Measurements from ENCODE around the gene COG5. TPM values are rescaled to one million over a fixed set of nuclear protein-coding genes. Genes with fewer than 3 reads are reported as not detected.

Gene COG5
- polyA plus RNA-seq, 1 of the 3 experiments (the other 2 are of a cell fraction), result 21.2 TPM

- TF ChIP-seq REST (IDR thresholded peaks at IDR 0.05; ENCODE audit: low read depth, low read length) (no peak), YY1 (IDR thresholded peaks at IDR 0.05; ENCODE audit: low read depth) (no peak; the same call in 1 of the 2 replicates), ELF1 (IDR thresholded peaks at IDR 0.05) (no peak)
Observed at GRCh38 chr7:107579885-107580715, 16.4 kb upstream of the COG5 start, which contains the start of gene BCAP29 (continued).

- H3K27me3 ChIP-seq (ENCODE audit: insufficient read depth), result no peaks in the 10 kb centered on the region
- peaks cover 12 to 23% of the 10 kb centered on the region in 2 experiments; a peak in 2 of 4 replicates for H3K4me1 ChIP-seq (ENCODE audit: control insufficient read depth in 1 of 2, insufficient read depth in 2 of 2, low read depth in 1 of 2, low read length in 1 of 2)
- TF ChIP-seq FOXJ3 (CRISPR knock-in tag; IDR thresholded peaks at IDR 0.05), result no peak
- no peak for TF ChIP-seq GABPA (IDR thresholded peaks at IDR 0.05; ENCODE audit: low read depth)
- TF ChIP-seq NFIC (IDR thresholded peaks at IDR 0.05; ENCODE audit: borderline replicate concordance), result no peak
- no peak for TF ChIP-seq CHD2 (IDR thresholded peaks at IDR 0.05; ENCODE audit: low read length, partially characterized antibody)
- TF ChIP-seq MAX (IDR thresholded peaks at IDR 0.05; ENCODE audit: low read depth), result no peak
- TF ChIP-seq MEF2A (IDR thresholded peaks at IDR 0.05; ENCODE audit: borderline replicate concordance, low read depth), result no peak
- no peak for TF ChIP-seq TEAD4 (IDR thresholded peaks at IDR 0.05; ENCODE audit: borderline replicate concordance, insufficient read depth)
- no peak for TF ChIP-seq MXI1 (IDR thresholded peaks at IDR 0.05; ENCODE audit: low read depth, low read length)
- no peak for TF ChIP-seq EP300 (IDR thresholded peaks at IDR 0.05; ENCODE audit: borderline replicate concordance in 1 of 2, low read depth in 1 of 2, low read length in 1 of 2)
- no peak for TF ChIP-seq IRF3 (IDR thresholded peaks at IDR 0.05; ENCODE audit: low read depth, low read length)
- TF ChIP-seq ZBTB33 (IDR thresholded peaks at IDR 0.05; ENCODE audit: borderline replicate concordance, low read depth), result no peak
- no peak for TF ChIP-seq GATA2 (CRISPR knock-in tag; IDR thresholded peaks at IDR 0.05)
- no peak for TF ChIP-seq RAD21 (IDR thresholded peaks at IDR 0.05; ENCODE audit: low read length)
- no peak for TF ChIP-seq FOXM1 (IDR thresholded peaks at IDR 0.05; ENCODE audit: low read depth)
- TF ChIP-seq JUND (IDR thresholded peaks at IDR 0.05), result no peak
- no peak for TF ChIP-seq USF1 (IDR thresholded peaks at IDR 0.05; ENCODE audit: borderline replicate concordance, low read depth)
- no peak for TF ChIP-seq RCOR1 (IDR thresholded peaks at IDR 0.05; ENCODE audit: low read length)
- 5% methylated on average over 9 of the region's 9 CpGs for whole genome bisulfite sequencing (ENCODE audit: low lambda C conversion rate)
- no peaks in the 10 kb centered on the region for H3K9me2 ChIP-seq
- H3K9ac ChIP-seq, result peak overlapping the region; percentile 90
- peaks cover 46 to 47% of the 10 kb centered on the region in 2 experiments for H3K36me3 ChIP-seq (replicated peaks in 1 of 2; ENCODE audit: control insufficient read depth in 1 of 2, insufficient read depth in 2 of 2, low read length in 1 of 2)
- H2AFZ ChIP-seq (ENCODE audit: low read depth), result peak overlapping the region; percentile 80
- CTCF ChIA-PET, result interaction anchor here (0.9 to 1.9 kb wide), 4 partner anchors 15 to 300 kb away, joined by 3 to 11 read pairs (median 6); no protein-coding TSS in a partner anchor
- H3K79me2 ChIP-seq (ENCODE audit: insufficient read depth), result peaks cover 58% of the 10 kb centered on the region
- no peaks in the 10 kb centered on the region for H4K20me1 ChIP-seq (ENCODE audit: insufficient read depth)
- POLR2A ChIA-PET, result interaction anchor here (2.2 kb wide), 1 partner anchor 15 kb away, joined by 14 read pairs; the partner anchor contains the start of genes COG5 and DUS4L
- no peaks in the 10 kb centered on the region for H3F3A ChIP-seq (replicated peaks; ENCODE audit: insufficient read depth)
- H3K4me2 ChIP-seq, result peak overlapping the region; percentile 70
- H3K4me3 ChIP-seq (ENCODE audit: low read depth in 2 of 2, low read length in 1 of 2), result peak overlapping the region; percentile 77 to 98
- peak overlapping the region; percentile 68 to 95 for H3K27ac ChIP-seq (ENCODE audit: low read depth in 2 of 2, low read length in 1 of 2)
- H3K9me3 ChIP-seq, result no peaks in the 10 kb centered on the region
- no peak for DNase-seq
Observed at GRCh38 chr7:107579554-107579884, 15.8 kb upstream of the COG5 start.

Data from SK-N-SH (cell line).